ENCODE measurements around the gene HMCES.

GRCh38 chr3:129320825-129321487, 42.3 kb downstream of the HMCES start:
- no peak for TF ChIP-seq ZNF441 (CRISPR knock-in tag; IDR thresholded peaks at IDR 0.05; ENCODE audit: borderline replicate concordance)
- TF ChIP-seq CBX1 (IDR thresholded peaks at IDR 0.05; ENCODE audit: low read depth) = no peak
- TF ChIP-seq ZBTB39 (CRISPR knock-in tag; IDR thresholded peaks at IDR 0.05) = no peak
- TF ChIP-seq ATF2 (CRISPR knock-in tag; IDR thresholded peaks at IDR 0.05) = no peak
- no peak for TF ChIP-seq POLR2AphosphoS2 (IDR thresholded peaks at IDR 0.05; ENCODE audit: low read depth, low read length)
- no peak for TF ChIP-seq PHF21A (CRISPR knock-in tag; IDR thresholded peaks at IDR 0.05)
- no peak for TF ChIP-seq SMARCE1 (IDR thresholded peaks at IDR 0.05; ENCODE audit: borderline replicate concordance)
- TF ChIP-seq MXD1 (CRISPR knock-in tag; IDR thresholded peaks at IDR 0.05) = no peak
- no peak for TF ChIP-seq ZNF740 (CRISPR knock-in tag; IDR thresholded peaks at IDR 0.05)
- TF ChIP-seq PRPF4 (IDR thresholded peaks at IDR 0.05; ENCODE audit: low read depth, low read length, poor library complexity, severe bottlenecking) = no peak
- no peak for TF ChIP-seq CTCF (CRISPR knock-in tag; IDR thresholded peaks at IDR 0.05)
- no peak for TF ChIP-seq ZBTB2 (CRISPR knock-in tag; IDR thresholded peaks at IDR 0.05; ENCODE audit: low read depth)
- no peak for TF ChIP-seq MYC (CRISPR knock-in tag; IDR thresholded peaks at IDR 0.05; ENCODE audit: borderline replicate concordance)
